Ascending aorta (tissue), 2 donors: ENCODE measurements around the gene SUCLG2. TPM values are rescaled to one million over a fixed set of nuclear protein-coding genes. Genes with fewer than 3 reads are reported as not detected.

ENCODE experiments used
- DNase-seq, 2 donors: peaks; one replicate each; pipeline ENCODE4 v3.0.0-alpha.2; 2019; ENCODE audit warnings: low spot score in 2 of 2
- H3K27ac ChIP-seq, 2 donors: fragments of 200-600 bp; sonication (generic); one replicate each; pipeline ENCODE4 v1.5.1; 2016 to 2017; ENCODE audit warnings: mild to moderate bottlenecking in 1 of 2
- H3K27me3 ChIP-seq: fragments of 200-600 bp; sonication (generic); one replicate; pipeline ENCODE4 v1.5.1; 2017
- H3K36me3 ChIP-seq, 2 donors: fragments of 200-600 bp; sonication (generic); one replicate each; pipeline ENCODE4 v1.5.1; 2016
- H3K4me1 ChIP-seq, 2 donors: fragments of 200-600 bp; sonication (generic); one replicate each; pipeline ENCODE4 v1.5.1; 2016 to 2017; ENCODE audit warnings: mild to moderate bottlenecking in 1 of 2
- H3K4me3 ChIP-seq, 2 donors: fragments of 200-600 bp; sonication (generic); one replicate each; pipeline ENCODE4 v1.5.1; 2016 to 2017; ENCODE audit warnings: mild to moderate bottlenecking in 1 of 2
- H3K9me3 ChIP-seq, 2 donors: fragments of 200-600 bp; sonication (generic); one replicate each; pipeline ENCODE4 v1.5.1; 2016
- intact Hi-C: fragments of 100-400 bp; cut with DNase I; formaldehyde crosslinking; loops from one replicate; pipeline ENCODE4 v1.15.1; 2023
- total RNA-seq: library from RNA; depleted of rRNA; stranded (reverse); fragments of >200 nt; gene quantifications from one replicate; pipeline ENCODE4 v1.1.0, GENCODE V29; 2016
- TF ChIP-seq, protein P1 (sequence below), 3 experiments: fragments of 200-600 bp in 2 of 3; fragments of 450-650 bp in 1 of 3; sonication (generic) in 2 of 3; IDR thresholded peaks; one replicate each; pipeline ENCODE4 v1.5.1; 2016 to 2019; ENCODE audit warnings: antibody characterized with exemption in 3 of 3, mild to moderate bottlenecking in 1 of 3, moderate library complexity in 1 of 3

Gene SUCLG2
- total RNA-seq, 1 donor from 2014 or later: 33.6 TPM

GRCh38 chr3:67437090-67437489 is 217.3 kb downstream of the SUCLG2 start:
- no peak overlapping the region for H3K27ac ChIP-seq
- no peaks in the 10 kb centered on the region for H3K9me3 ChIP-seq
- no peaks in the 10 kb centered on the region for H3K27me3 ChIP-seq
- no peaks in the 10 kb centered on the region for H3K4me1 ChIP-seq
- no peaks in the 10 kb centered on the region for H3K36me3 ChIP-seq
- DNase-seq: no peak
- no peak overlapping the region for H3K4me3 ChIP-seq
- TF ChIP-seq, protein P1, sequence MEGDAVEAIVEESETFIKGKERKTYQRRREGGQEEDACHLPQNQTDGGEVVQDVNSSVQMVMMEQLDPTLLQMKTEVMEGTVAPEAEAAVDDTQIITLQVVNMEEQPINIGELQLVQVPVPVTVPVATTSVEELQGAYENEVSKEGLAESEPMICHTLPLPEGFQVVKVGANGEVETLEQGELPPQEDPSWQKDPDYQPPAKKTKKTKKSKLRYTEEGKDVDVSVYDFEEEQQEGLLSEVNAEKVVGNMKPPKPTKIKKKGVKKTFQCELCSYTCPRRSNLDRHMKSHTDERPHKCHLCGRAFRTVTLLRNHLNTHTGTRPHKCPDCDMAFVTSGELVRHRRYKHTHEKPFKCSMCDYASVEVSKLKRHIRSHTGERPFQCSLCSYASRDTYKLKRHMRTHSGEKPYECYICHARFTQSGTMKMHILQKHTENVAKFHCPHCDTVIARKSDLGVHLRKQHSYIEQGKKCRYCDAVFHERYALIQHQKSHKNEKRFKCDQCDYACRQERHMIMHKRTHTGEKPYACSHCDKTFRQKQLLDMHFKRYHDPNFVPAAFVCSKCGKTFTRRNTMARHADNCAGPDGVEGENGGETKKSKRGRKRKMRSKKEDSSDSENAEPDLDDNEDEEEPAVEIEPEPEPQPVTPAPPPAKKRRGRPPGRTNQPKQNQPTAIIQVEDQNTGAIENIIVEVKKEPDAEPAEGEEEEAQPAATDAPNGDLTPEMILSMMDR (IDR thresholded peaks at IDR 0.05): no peak
- intact Hi-C loops: no loop called here

GRCh38 chr3:67433109-67433508 is 221.3 kb downstream of the SUCLG2 start:
- H3K4me3 ChIP-seq: no peak overlapping the region
- TF ChIP-seq, protein P1 (IDR thresholded peaks at IDR 0.05): no peak
- intact Hi-C loops: no loop called here

GRCh38 chr3:67431887-67432286 is 222.5 kb downstream of the SUCLG2 start:
- Histone ChIP-seq H3K27me3 (no peaks in the 10 kb centered on the region), H3K9me3 (no peaks in the 10 kb centered on the region), H3K36me3 (no peaks in the 10 kb centered on the region), H3K27ac (no peak overlapping the region), H3K4me1 (no peaks in the 10 kb centered on the region), H3K4me3 (no peak overlapping the region)
- no peak for DNase-seq
- intact Hi-C loops: no loop called here
- TF ChIP-seq, protein P1 (IDR thresholded peaks at IDR 0.05): no peak

More at GRCh38 chr3:67433109-67433508, 221.3 kb downstream of the SUCLG2 start:
- Histone ChIP-seq H3K9me3 (no peaks in the 10 kb centered on the region), H3K4me1 (no peaks in the 10 kb centered on the region), H3K36me3 (no peaks in the 10 kb centered on the region), H3K27ac (no peak overlapping the region), H3K27me3 (no peaks in the 10 kb centered on the region)
- DNase-seq: no peak

GRCh38 chr3:67423722-67424121 is 230.7 kb downstream of the SUCLG2 start:
- DNase-seq: no peak
- intact Hi-C loops: no loop called here
- TF ChIP-seq, protein P1 (IDR thresholded peaks at IDR 0.05): no peak
- H3K4me3 ChIP-seq: no peak overlapping the region
- no peaks in the 10 kb centered on the region for H3K4me1 ChIP-seq
- H3K27me3 ChIP-seq: no peaks in the 10 kb centered on the region
- H3K9me3 ChIP-seq: peaks cover 0 to 8% of the 10 kb centered on the region in 2 donors
- H3K27ac ChIP-seq: no peak overlapping the region
- peaks cover 0 to 2% of the 10 kb centered on the region in 2 donors for H3K36me3 ChIP-seq

DNA sequence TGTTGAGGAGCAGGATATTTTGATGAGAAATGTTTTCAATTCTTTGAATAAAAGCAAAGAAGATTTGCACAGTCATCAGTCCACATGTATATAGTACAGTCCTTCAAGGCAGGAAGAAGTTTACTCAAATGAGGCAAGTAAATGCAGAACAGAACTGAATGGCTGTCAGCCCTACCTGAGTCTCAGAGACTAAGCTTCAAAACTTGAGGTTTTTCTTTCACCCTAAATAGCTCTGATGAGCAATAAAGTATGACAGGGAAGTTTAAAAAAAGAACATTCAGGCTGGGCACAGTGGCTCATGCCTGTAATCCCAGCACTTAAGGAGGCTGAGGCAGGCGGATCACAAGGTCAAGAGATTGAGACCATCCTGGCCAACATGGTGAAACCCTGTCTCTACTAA is 232.5 kb downstream of the SUCLG2 start:
- peaks cover 0 to 8% of the 10 kb centered on the region in 2 donors for H3K9me3 ChIP-seq
- intact Hi-C loops: no loop called here
- TF ChIP-seq, protein P1 (IDR thresholded peaks at IDR 0.05): no peak

GRCh38 chr3:67419779-67420178 is 234.6 kb downstream of the SUCLG2 start:
- no peak for DNase-seq
- intact Hi-C loops: no loop called here
- Histone ChIP-seq H3K27ac (no peak overlapping the region), H3K9me3 (peaks cover 0 to 8% of the 10 kb centered on the region in 2 donors), H3K36me3 (peaks cover 0 to 2% of the 10 kb centered on the region in 2 donors), H3K4me1 (no peaks in the 10 kb centered on the region), H3K27me3 (no peaks in the 10 kb centered on the region), H3K4me3 (no peak overlapping the region)
- TF ChIP-seq, protein P1 (IDR thresholded peaks at IDR 0.05): no peak

More for the DNA sequence above, 232.5 kb downstream of the SUCLG2 start:
- no peak for DNase-seq
- Histone ChIP-seq H3K27me3 (no peaks in the 10 kb centered on the region), H3K4me3 (no peak overlapping the region), H3K4me1 (no peaks in the 10 kb centered on the region), H3K27ac (no peak overlapping the region), H3K36me3 (peaks cover 0 to 2% of the 10 kb centered on the region in 2 donors)
